Measurements from ENCODE around the gene PTPN21.

Gene PTPN21

DNA sequence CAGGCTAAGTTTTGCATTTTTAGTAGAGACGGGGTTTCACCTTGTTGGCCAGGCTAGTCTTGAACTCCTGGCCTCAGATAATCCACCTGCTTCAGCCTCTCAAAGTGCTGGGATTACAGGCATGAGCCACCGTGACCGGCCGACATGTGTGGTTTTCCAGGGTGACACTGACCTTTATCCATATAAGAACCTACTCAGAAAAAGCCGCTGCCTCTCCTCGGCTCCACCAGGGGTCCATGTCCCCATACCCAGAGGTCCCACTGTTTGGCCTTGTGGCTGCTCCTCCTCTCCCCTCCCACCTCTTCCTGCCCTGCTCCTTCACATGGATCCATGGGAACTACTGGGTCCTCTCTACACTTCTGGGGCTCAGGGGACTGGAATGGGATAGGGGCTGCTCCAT, 64.6 kb downstream of the PTPN21 start:
- Histone ChIP-seq H3K27ac (ENCODE audit: low read length) (no peak overlapping the region), H3K9me2 (replicated peaks; ENCODE audit: insufficient read depth, low read length) (no peaks in the 10 kb centered on the region), H4K20me1 (ENCODE audit: insufficient read depth, low read length) (no peaks in the 10 kb centered on the region), H3K4me1 (ENCODE audit: low read length) (no peaks in the 10 kb centered on the region), H3K4me3 (ENCODE audit: low read length) (no peak overlapping the region), H3K27me3 (replicated peaks; ENCODE audit: insufficient read depth, low read length) (no peaks in the 10 kb centered on the region), H3K36me3 (replicated peaks; ENCODE audit: insufficient read depth, low read length) (no peaks in the 10 kb centered on the region), H3K9ac (ENCODE audit: low read length) (no peak overlapping the region), H3K4me2 (ENCODE audit: low read depth, low read length) (no peak overlapping the region), H2AFZ (ENCODE audit: low read length) (no peak overlapping the region), H3K9me3 (replicated peaks; ENCODE audit: insufficient read depth, low read length) (no peaks in the 10 kb centered on the region), H3F3A (ENCODE audit: insufficient read depth, low read length) (no peaks in the 10 kb centered on the region), H3K79me2 (ENCODE audit: low read length) (no peaks in the 10 kb centered on the region)
- TF ChIP-seq, protein P1, sequence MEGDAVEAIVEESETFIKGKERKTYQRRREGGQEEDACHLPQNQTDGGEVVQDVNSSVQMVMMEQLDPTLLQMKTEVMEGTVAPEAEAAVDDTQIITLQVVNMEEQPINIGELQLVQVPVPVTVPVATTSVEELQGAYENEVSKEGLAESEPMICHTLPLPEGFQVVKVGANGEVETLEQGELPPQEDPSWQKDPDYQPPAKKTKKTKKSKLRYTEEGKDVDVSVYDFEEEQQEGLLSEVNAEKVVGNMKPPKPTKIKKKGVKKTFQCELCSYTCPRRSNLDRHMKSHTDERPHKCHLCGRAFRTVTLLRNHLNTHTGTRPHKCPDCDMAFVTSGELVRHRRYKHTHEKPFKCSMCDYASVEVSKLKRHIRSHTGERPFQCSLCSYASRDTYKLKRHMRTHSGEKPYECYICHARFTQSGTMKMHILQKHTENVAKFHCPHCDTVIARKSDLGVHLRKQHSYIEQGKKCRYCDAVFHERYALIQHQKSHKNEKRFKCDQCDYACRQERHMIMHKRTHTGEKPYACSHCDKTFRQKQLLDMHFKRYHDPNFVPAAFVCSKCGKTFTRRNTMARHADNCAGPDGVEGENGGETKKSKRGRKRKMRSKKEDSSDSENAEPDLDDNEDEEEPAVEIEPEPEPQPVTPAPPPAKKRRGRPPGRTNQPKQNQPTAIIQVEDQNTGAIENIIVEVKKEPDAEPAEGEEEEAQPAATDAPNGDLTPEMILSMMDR (IDR thresholded peaks at IDR 0.05; ENCODE audit: low read length) = no peak
- TF ChIP-seq EZH2phosphoT487 (IDR thresholded peaks at IDR 0.05; ENCODE audit: low read length) (no peak), EZH2 (optimal IDR thresholded peaks at IDR 0.05; ENCODE audit: low read depth, low read length) (no peak)
- DNase-seq = no peak

DNA sequence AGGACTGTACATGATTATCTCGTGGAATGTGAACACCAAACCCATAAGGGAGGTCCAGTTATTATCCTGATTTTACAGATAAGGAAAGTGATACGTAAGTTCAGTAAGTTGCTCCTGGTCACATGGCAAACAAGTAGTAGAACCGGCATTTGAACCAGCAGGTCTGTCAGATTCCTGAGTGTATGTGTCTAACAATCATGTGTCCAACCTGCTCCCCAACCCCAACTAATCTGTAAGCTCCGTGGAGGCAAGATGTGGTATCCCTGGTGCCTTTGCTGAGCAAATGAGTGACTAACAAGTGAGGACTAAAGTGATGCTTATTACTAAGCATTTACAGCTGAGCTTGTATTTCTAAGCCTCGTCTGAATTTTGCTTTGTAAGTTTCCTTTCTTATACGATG, 65.9 kb downstream of the PTPN21 start:
- Histone ChIP-seq H3K36me3 (replicated peaks; ENCODE audit: insufficient read depth, low read length) (no peaks in the 10 kb centered on the region), H4K20me1 (ENCODE audit: insufficient read depth, low read length) (no peaks in the 10 kb centered on the region), H3K4me2 (ENCODE audit: low read depth, low read length) (no peak overlapping the region), H3F3A (ENCODE audit: insufficient read depth, low read length) (no peaks in the 10 kb centered on the region), H3K79me2 (ENCODE audit: low read length) (no peaks in the 10 kb centered on the region), H3K4me3 (ENCODE audit: low read length) (no peak overlapping the region), H3K27ac (ENCODE audit: low read length) (no peak overlapping the region), H3K9ac (ENCODE audit: low read length) (no peak overlapping the region), H3K27me3 (replicated peaks; ENCODE audit: insufficient read depth, low read length) (no peaks in the 10 kb centered on the region), H3K9me2 (replicated peaks; ENCODE audit: insufficient read depth, low read length) (no peaks in the 10 kb centered on the region), H3K9me3 (replicated peaks; ENCODE audit: insufficient read depth, low read length) (no peaks in the 10 kb centered on the region), H2AFZ (ENCODE audit: low read length) (no peak overlapping the region), H3K4me1 (ENCODE audit: low read length) (no peaks in the 10 kb centered on the region)
- TF ChIP-seq EZH2 (optimal IDR thresholded peaks at IDR 0.05; ENCODE audit: low read depth, low read length) = no peak
- TF ChIP-seq, protein P1 (IDR thresholded peaks at IDR 0.05; ENCODE audit: low read length) = no peak
- TF ChIP-seq EZH2phosphoT487 (IDR thresholded peaks at IDR 0.05; ENCODE audit: low read length) = no peak
- no peak for DNase-seq

DNA sequence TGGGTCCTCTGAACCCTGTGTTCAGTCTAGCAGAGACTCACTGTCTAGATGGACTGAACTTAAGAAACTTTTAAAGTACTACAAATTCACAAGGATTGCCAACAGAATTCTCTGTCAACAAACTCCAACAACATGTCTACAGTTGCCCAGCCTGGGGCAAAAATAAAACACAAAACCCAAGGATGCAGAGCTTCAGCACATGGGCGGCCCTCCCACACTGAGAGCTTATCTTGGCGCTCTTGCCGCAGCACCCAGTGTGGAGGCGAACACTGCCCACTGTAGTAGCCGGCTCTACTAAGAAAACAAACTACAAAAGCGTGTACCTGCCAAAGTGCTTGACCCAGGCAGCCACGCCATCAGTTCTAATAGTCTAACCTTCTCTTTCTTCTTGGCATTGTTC, 66.7 kb downstream of the PTPN21 start:
- no peak for DNase-seq
- Histone ChIP-seq H3K4me1 (ENCODE audit: low read length) (no peaks in the 10 kb centered on the region), H3K27me3 (replicated peaks; ENCODE audit: insufficient read depth, low read length) (no peaks in the 10 kb centered on the region), H3K36me3 (replicated peaks; ENCODE audit: insufficient read depth, low read length) (no peaks in the 10 kb centered on the region), H4K20me1 (ENCODE audit: insufficient read depth, low read length) (no peaks in the 10 kb centered on the region), H3K9ac (ENCODE audit: low read length) (no peak overlapping the region), H3K4me3 (ENCODE audit: low read length) (no peak overlapping the region), H3K79me2 (ENCODE audit: low read length) (no peaks in the 10 kb centered on the region), H3F3A (ENCODE audit: insufficient read depth, low read length) (no peaks in the 10 kb centered on the region), H2AFZ (ENCODE audit: low read length) (no peak overlapping the region), H3K4me2 (ENCODE audit: low read depth, low read length) (no peak overlapping the region), H3K9me3 (replicated peaks; ENCODE audit: insufficient read depth, low read length) (no peaks in the 10 kb centered on the region), H3K9me2 (replicated peaks; ENCODE audit: insufficient read depth, low read length) (no peaks in the 10 kb centered on the region), H3K27ac (ENCODE audit: low read length) (no peak overlapping the region)
- no peak for TF ChIP-seq EZH2phosphoT487 (IDR thresholded peaks at IDR 0.05; ENCODE audit: low read length)
- TF ChIP-seq, protein P1 (IDR thresholded peaks at IDR 0.05; ENCODE audit: low read length) = no peak
- no peak for TF ChIP-seq EZH2 (optimal IDR thresholded peaks at IDR 0.05; ENCODE audit: low read depth, low read length)

All from MM.1S (cell line).